AG04450 (cell line): Measurements from ENCODE around the gene ENC1. TPM values are rescaled to one million over a fixed set of nuclear protein-coding genes. Genes with fewer than 3 reads are reported as not detected.

ENCODE experiments used
- CTCF ChIA-PET: fragments of 300-600, 350-600 bp; formaldehyde crosslinking; extraction: SDS; loops from one replicate; lab custom pipeline; 2022; ENCODE audit warnings: antibody characterized with exemption, inconsistent platforms; lab: Charles Lee
- POLR2A ChIA-PET: fragments of 350-600 bp; formaldehyde crosslinking; extraction: SDS; loops from one replicate; lab custom pipeline; 2021; ENCODE audit warnings: antibody characterized with exemption, inconsistent platforms; lab: Yijun Ruan, JAX
- DNase-seq: peaks from one replicate; pipeline ENCODE4 v3.0.0-alpha.2; 2011; ENCODE audit warnings: low read depth, low spot score
- H3K27ac ChIP-seq: one replicate; pipeline ENCODE4 v1.5.1; 2012; ENCODE audit warnings: low read depth, low read length, control low read depth
- H3K27me3 ChIP-seq: one replicate; pipeline ENCODE4 v1.6.0; 2012; ENCODE audit warnings: low read length; ENCODE audit not compliant: control insufficient read depth, insufficient read depth
- H3K4me3 ChIP-seq: 2 replicates; pipeline ENCODE4 v1.5.1; 2011; ENCODE audit warnings: mild to moderate bottlenecking, low read depth, low read length, control low read depth
- H3K9me3 ChIP-seq: 2 replicates; pipeline ENCODE4 v1.5.1; 2012; ENCODE audit warnings: low read length; ENCODE audit not compliant: control insufficient read depth, insufficient read depth
- polyA plus RNA-seq: library from polyadenylated mRNA; depleted of rRNA; stranded (reverse); fragments of >200 nt; gene quantifications from 2 replicates; pipeline ENCODE4 v1.2.3, GENCODE V29; 2011
- TF ChIP-seq, protein P1 (sequence below): IDR thresholded peaks from 2 replicates; pipeline ENCODE4 v1.5.1; 2011; ENCODE audit warnings: low read depth, low read length, control low read depth, inconsistent platforms

The ENC1 gene
- polyA plus RNA-seq, 1 experiment, result 19.3 TPM

DNA sequence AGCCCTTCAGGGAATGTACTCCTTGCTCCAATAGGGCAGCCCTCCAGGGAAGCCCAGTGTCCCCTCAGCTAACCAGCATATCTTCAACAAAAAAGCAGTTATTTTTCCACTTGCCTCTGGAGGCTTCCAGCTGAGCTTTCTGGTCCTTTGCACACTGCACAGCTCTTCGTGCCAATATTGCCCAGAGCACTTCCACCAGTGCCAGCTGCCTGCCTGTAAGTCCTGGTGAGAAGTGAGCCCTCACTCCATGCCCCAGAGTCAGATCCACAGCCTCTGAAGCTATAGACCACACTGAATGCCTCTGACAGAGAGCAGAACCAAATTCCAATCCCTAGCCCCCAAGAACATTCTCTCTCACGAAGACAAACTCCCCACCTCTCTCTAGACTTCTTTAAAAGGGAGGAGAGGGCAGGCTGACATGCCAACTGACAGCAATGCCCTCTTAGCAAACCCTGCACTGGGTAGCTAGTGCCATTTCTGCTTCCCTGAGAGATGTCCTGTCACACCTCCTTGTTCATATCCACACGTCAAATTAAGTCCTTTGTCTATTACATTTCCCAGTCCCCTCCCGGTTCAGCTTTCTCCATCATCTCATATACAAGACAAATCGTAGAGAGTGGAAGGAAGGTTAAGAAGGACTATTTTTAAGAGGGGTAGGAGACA lies 31.8 kb upstream of the ENC1 start:
- no peak overlapping the region for H3K27ac ChIP-seq
- ChIA-PET POLR2A (no interaction called here), CTCF (interaction anchor here (1.0 to 4.1 kb wide), 11 partner anchors 9 to 785 kb away, joined by 3 to 26 read pairs (median 5); no protein-coding TSS in a partner anchor)
- peaks cover 5% of the 10 kb centered on the region for H3K9me3 ChIP-seq
- no peak for DNase-seq
- TF ChIP-seq, protein P1, sequence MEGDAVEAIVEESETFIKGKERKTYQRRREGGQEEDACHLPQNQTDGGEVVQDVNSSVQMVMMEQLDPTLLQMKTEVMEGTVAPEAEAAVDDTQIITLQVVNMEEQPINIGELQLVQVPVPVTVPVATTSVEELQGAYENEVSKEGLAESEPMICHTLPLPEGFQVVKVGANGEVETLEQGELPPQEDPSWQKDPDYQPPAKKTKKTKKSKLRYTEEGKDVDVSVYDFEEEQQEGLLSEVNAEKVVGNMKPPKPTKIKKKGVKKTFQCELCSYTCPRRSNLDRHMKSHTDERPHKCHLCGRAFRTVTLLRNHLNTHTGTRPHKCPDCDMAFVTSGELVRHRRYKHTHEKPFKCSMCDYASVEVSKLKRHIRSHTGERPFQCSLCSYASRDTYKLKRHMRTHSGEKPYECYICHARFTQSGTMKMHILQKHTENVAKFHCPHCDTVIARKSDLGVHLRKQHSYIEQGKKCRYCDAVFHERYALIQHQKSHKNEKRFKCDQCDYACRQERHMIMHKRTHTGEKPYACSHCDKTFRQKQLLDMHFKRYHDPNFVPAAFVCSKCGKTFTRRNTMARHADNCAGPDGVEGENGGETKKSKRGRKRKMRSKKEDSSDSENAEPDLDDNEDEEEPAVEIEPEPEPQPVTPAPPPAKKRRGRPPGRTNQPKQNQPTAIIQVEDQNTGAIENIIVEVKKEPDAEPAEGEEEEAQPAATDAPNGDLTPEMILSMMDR, result no peak
- no peaks in the 10 kb centered on the region for H3K27me3 ChIP-seq
- no peak overlapping the region for H3K4me3 ChIP-seq

DNA sequence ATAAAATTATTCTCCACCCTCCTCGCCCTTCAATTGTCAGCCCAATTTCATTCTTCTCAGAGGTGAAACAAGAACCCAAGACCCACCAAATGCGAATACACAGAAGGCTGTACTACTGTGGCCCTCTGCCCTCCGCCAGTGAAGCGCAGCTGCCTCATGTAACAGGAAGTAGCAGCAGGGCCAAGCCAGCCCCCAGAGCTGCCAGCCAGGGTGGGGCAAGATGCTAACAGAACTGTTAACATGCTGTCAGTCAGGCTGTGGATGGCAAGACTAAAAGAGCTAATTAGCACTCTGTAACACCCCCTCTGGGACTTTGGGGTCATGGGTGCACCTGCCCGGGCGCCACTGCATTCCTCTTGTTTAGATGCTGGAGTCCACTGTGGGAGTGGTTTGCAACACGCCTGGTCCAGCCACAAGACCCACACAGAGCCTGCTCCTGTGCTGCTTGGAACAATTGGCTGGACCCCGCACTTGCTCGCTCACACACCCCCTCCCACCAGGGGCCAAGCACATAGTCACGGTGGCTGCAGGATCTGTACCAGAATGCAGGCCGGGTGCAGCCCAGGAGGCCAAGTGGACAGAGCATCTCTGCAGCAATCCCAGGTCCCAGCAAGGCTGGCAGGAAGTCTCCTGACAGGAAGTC lies 30.0 kb upstream of the ENC1 start:
- POLR2A ChIA-PET, result no interaction called here
- TF ChIP-seq, protein P1, result no peak
- CTCF ChIA-PET, result interaction anchor here (0.8 kb wide), 1 partner anchor 258 kb away, joined by 4 read pairs; no protein-coding TSS in a partner anchor

DNA sequence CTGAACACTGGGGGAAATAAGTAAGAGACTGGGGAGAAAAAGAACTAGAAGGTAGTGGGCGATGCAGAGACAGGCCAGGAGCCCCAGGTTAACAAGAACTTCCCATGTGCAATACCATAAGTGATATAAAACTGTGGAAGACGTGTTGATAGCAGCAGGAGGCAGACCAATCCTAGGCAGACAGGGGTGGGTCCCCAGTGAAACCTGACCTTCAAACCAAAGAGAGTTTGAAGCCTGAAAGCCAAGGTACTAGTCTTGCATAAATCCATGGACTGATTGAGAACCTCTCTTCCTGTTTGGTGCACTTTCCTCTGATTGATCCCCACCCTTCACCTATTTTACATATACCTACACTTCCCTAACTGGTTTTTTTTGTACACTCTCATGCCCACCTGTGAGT lies 29.3 kb upstream of the ENC1 start:
- TF ChIP-seq, protein P1, result no peak
- H3K27me3 ChIP-seq, result no peaks in the 10 kb centered on the region
- H3K27ac ChIP-seq, result no peak overlapping the region
- no peak for DNase-seq
- H3K4me3 ChIP-seq, result no peak overlapping the region
- CTCF ChIA-PET, result interaction anchor here (0.6 to 0.8 kb wide), 2 partner anchors 258 to 613 kb away, joined by 4 read pairs; no protein-coding TSS in a partner anchor
- peaks cover 5% of the 10 kb centered on the region for H3K9me3 ChIP-seq
- POLR2A ChIA-PET, result no interaction called here

More for the DNA sequence above, 30.0 kb upstream of the ENC1 start:
- Histone ChIP-seq H3K27ac (no peak overlapping the region), H3K27me3 (no peaks in the 10 kb centered on the region), H3K4me3 (no peak overlapping the region), H3K9me3 (peaks cover 5% of the 10 kb centered on the region)
- no peak for DNase-seq

DNA sequence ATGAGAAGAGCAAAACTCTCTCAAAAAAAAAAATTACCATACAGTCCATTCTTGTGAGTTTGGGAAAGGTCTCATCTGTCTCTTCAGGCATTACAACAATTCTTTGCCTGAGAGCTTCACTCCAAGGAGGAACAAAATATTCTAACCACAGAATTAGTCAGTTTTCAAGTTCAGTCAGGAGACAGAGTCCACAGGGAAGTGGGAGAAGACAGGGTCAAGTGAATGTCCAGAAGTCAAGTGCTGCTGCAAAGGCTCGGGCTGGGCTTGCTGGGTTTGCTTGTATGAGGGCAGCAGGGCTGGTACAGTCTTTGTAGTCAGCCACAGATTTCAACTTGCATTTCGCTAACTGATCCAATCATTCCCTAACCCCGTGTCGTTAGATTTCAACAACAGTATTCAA lies 26.9 kb upstream of the ENC1 start:
- H3K9me3 ChIP-seq, result peaks cover 5% of the 10 kb centered on the region
- no peak overlapping the region for H3K27ac ChIP-seq
- no peak overlapping the region for H3K4me3 ChIP-seq
- POLR2A ChIA-PET, result interaction anchor here (1.1 kb wide), 1 partner anchor 9 kb away, joined by 3 read pairs; no protein-coding TSS in a partner anchor
- TF ChIP-seq, protein P1, result no peak
- CTCF ChIA-PET, result no interaction called here
- no peaks in the 10 kb centered on the region for H3K27me3 ChIP-seq
- no peak for DNase-seq

DNA sequence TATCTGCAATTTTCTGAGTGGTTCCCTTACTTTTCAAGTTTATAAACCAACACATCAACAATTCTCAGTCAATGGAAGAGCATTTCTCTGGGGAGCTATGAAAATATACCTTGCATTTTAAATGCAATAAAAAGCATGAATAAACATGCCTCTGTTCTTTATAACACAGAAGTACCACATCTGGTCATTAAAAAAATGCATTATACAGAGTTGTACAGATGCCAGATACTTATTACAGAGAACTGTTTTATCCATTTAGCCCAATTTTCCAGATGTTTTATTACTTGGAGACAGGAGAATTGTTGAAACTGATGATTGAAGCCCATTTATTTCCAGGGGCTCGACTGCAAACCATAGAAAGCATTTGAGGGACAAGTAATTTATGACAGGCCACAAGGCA lies 25.3 kb upstream of the ENC1 start:
- POLR2A ChIA-PET, result no interaction called here
- no peak for DNase-seq
- TF ChIP-seq, protein P1, result no peak
- CTCF ChIA-PET, result interaction anchor here (1.8 kb wide), 1 partner anchor 764 kb away, joined by 7 read pairs; no protein-coding TSS in a partner anchor
- Histone ChIP-seq H3K9me3 (peaks cover 5% of the 10 kb centered on the region), H3K27ac (no peak overlapping the region), H3K4me3 (no peak overlapping the region), H3K27me3 (no peaks in the 10 kb centered on the region)
